ENCODE data around the gene PLCL1.

DNA sequence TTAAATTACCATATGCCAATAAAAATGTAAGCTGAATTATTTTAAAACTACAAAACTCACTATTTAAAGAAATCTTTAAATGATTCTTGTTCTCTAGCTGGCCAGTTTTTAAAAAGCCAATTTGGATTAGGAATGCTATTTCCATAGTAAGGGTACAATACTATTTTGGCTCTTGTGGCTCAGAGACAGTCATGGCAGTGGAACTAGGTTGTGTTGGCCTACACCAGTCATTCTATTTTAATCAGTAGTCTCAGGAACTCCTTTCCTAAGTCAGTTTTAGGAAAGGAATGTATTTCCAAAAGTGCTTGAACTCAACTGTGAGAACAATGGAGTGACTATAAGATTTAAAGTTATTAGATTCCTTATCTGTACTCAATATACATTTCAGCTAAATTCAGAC lies 25.1 kb upstream of the PLCL1 start:
- no peak for TF ChIP-seq FOXM1 (IDR thresholded peaks at IDR 0.05; ENCODE audit: borderline replicate concordance)
- no peak for TF ChIP-seq ARNT (IDR thresholded peaks at IDR 0.05)
- no peak for TF ChIP-seq SP1 (IDR thresholded peaks at IDR 0.05)
- TF ChIP-seq NFRKB (IDR thresholded peaks at IDR 0.05): no peak
